ENCODE results near the gene ORC3.

The ORC3 gene

GRCh38 chr6:87663434-87663833, 73.5 kb downstream of the ORC3 start:
- Histone ChIP-seq H3K27me3 (ENCODE audit: control insufficient read depth, insufficient read depth, low read length) (no peaks in the 10 kb centered on the region), H3K9me3 (ENCODE audit: control insufficient read depth, insufficient read depth, low read length) (no peaks in the 10 kb centered on the region), H3K4me3 (ENCODE audit: low read depth, low read length) (no peak overlapping the region), H3K9ac (ENCODE audit: low read depth, low read length) (no peak overlapping the region), H3K4me1 (ENCODE audit: control insufficient read depth, insufficient read depth, low read length) (no peaks in the 10 kb centered on the region), H3K36me3 (ENCODE audit: control insufficient read depth, insufficient read depth, low read length) (no peaks in the 10 kb centered on the region)

- no peaks in the 10 kb centered on the region for H3K9me3 ChIP-seq (ENCODE audit: control insufficient read depth, insufficient read depth, low read length)
- H3K36me3 ChIP-seq (ENCODE audit: control insufficient read depth, insufficient read depth, low read length), result no peaks in the 10 kb centered on the region
- no peak overlapping the region for H3K4me3 ChIP-seq (ENCODE audit: low read depth, low read length)
- no peak overlapping the region for H3K9ac ChIP-seq (ENCODE audit: low read depth, low read length)
- no peaks in the 10 kb centered on the region for H3K4me1 ChIP-seq (ENCODE audit: control insufficient read depth, insufficient read depth, low read length)
- no peaks in the 10 kb centered on the region for H3K27me3 ChIP-seq (ENCODE audit: control insufficient read depth, insufficient read depth, low read length)
Observed at GRCh38 chr6:87664921-87665485, 75.1 kb downstream of the ORC3 start.

GRCh38 chr6:87667032-87667431, 77.1 kb downstream of the ORC3 start:
- H3K4me3 ChIP-seq (ENCODE audit: low read depth, low read length), result no peak overlapping the region
- no peaks in the 10 kb centered on the region for H3K9me3 ChIP-seq (ENCODE audit: control insufficient read depth, insufficient read depth, low read length)
- H3K27me3 ChIP-seq (ENCODE audit: control insufficient read depth, insufficient read depth, low read length), result no peaks in the 10 kb centered on the region
- H3K4me1 ChIP-seq (ENCODE audit: control insufficient read depth, insufficient read depth, low read length), result no peaks in the 10 kb centered on the region
- H3K9ac ChIP-seq (ENCODE audit: low read depth, low read length), result no peak overlapping the region
- H3K36me3 ChIP-seq (ENCODE audit: control insufficient read depth, insufficient read depth, low read length), result no peaks in the 10 kb centered on the region

- H3K9me3 ChIP-seq (ENCODE audit: control insufficient read depth, insufficient read depth, low read length), result no peaks in the 10 kb centered on the region
- no peak overlapping the region for H3K4me3 ChIP-seq (ENCODE audit: low read depth, low read length)
- H3K27me3 ChIP-seq (ENCODE audit: control insufficient read depth, insufficient read depth, low read length), result no peaks in the 10 kb centered on the region
- no peak overlapping the region for H3K9ac ChIP-seq (ENCODE audit: low read depth, low read length)
- H3K4me1 ChIP-seq (ENCODE audit: control insufficient read depth, insufficient read depth, low read length), result no peaks in the 10 kb centered on the region
- no peaks in the 10 kb centered on the region for H3K36me3 ChIP-seq (ENCODE audit: control insufficient read depth, insufficient read depth, low read length)
Observed at GRCh38 chr6:87668013-87668412, 78.1 kb downstream of the ORC3 start.

- Histone ChIP-seq H3K9me3 (ENCODE audit: control insufficient read depth, insufficient read depth, low read length) (no peaks in the 10 kb centered on the region), H3K36me3 (ENCODE audit: control insufficient read depth, insufficient read depth, low read length) (no peaks in the 10 kb centered on the region), H3K4me1 (ENCODE audit: control insufficient read depth, insufficient read depth, low read length) (no peaks in the 10 kb centered on the region), H3K4me3 (ENCODE audit: low read depth, low read length) (no peak overlapping the region), H3K9ac (ENCODE audit: low read depth, low read length) (no peak overlapping the region), H3K27me3 (ENCODE audit: control insufficient read depth, insufficient read depth, low read length) (no peaks in the 10 kb centered on the region)
Observed at GRCh38 chr6:87669051-87669450, 79.1 kb downstream of the ORC3 start.

GRCh38 chr6:87670707-87671106, 80.8 kb downstream of the ORC3 start:
- H3K36me3 ChIP-seq (ENCODE audit: control insufficient read depth, insufficient read depth, low read length), result peaks cover 7% of the 10 kb centered on the region
- H3K9me3 ChIP-seq (ENCODE audit: control insufficient read depth, insufficient read depth, low read length), result no peaks in the 10 kb centered on the region

GRCh38 chr6:87671555-87672029, 81.7 kb downstream of the ORC3 start:
- Histone ChIP-seq H3K9ac (ENCODE audit: low read depth, low read length) (no peak overlapping the region), H3K27me3 (ENCODE audit: control insufficient read depth, insufficient read depth, low read length) (no peaks in the 10 kb centered on the region), H3K4me1 (ENCODE audit: control insufficient read depth, insufficient read depth, low read length) (no peaks in the 10 kb centered on the region), H3K4me3 (ENCODE audit: low read depth, low read length) (no peak overlapping the region), H3K36me3 (ENCODE audit: control insufficient read depth, insufficient read depth, low read length) (peaks cover 8% of the 10 kb centered on the region), H3K9me3 (ENCODE audit: control insufficient read depth, insufficient read depth, low read length) (no peaks in the 10 kb centered on the region)

More at GRCh38 chr6:87670707-87671106, 80.8 kb downstream of the ORC3 start:
- no peaks in the 10 kb centered on the region for H3K27me3 ChIP-seq (ENCODE audit: control insufficient read depth, insufficient read depth, low read length)
- no peak overlapping the region for H3K9ac ChIP-seq (ENCODE audit: low read depth, low read length)
- H3K4me3 ChIP-seq (ENCODE audit: low read depth, low read length), result no peak overlapping the region
- no peaks in the 10 kb centered on the region for H3K4me1 ChIP-seq (ENCODE audit: control insufficient read depth, insufficient read depth, low read length)

GRCh38 chr6:87672641-87673040, 82.7 kb downstream of the ORC3 start:
- no peak overlapping the region for H3K9ac ChIP-seq (ENCODE audit: low read depth, low read length)
- H3K36me3 ChIP-seq (ENCODE audit: control insufficient read depth, insufficient read depth, low read length), result peaks cover 8% of the 10 kb centered on the region
- no peak overlapping the region for H3K4me3 ChIP-seq (ENCODE audit: low read depth, low read length)
- no peaks in the 10 kb centered on the region for H3K27me3 ChIP-seq (ENCODE audit: control insufficient read depth, insufficient read depth, low read length)
- H3K9me3 ChIP-seq (ENCODE audit: control insufficient read depth, insufficient read depth, low read length), result no peaks in the 10 kb centered on the region
- H3K4me1 ChIP-seq (ENCODE audit: control insufficient read depth, insufficient read depth, low read length), result no peaks in the 10 kb centered on the region

GRCh38 chr6:87673237-87673636, 83.3 kb downstream of the ORC3 start:
- Histone ChIP-seq H3K36me3 (ENCODE audit: control insufficient read depth, insufficient read depth, low read length) (peaks cover 8% of the 10 kb centered on the region), H3K4me1 (ENCODE audit: control insufficient read depth, insufficient read depth, low read length) (no peaks in the 10 kb centered on the region), H3K9me3 (ENCODE audit: control insufficient read depth, insufficient read depth, low read length) (no peaks in the 10 kb centered on the region), H3K9ac (ENCODE audit: low read depth, low read length) (no peak overlapping the region), H3K4me3 (ENCODE audit: low read depth, low read length) (no peak overlapping the region), H3K27me3 (ENCODE audit: control insufficient read depth, insufficient read depth, low read length) (no peaks in the 10 kb centered on the region)

GRCh38 chr6:87674290-87674689, 84.4 kb downstream of the ORC3 start:
- Histone ChIP-seq H3K4me3 (ENCODE audit: low read depth, low read length) (no peak overlapping the region), H3K9ac (ENCODE audit: low read depth, low read length) (no peak overlapping the region), H3K4me1 (ENCODE audit: control insufficient read depth, insufficient read depth, low read length) (no peaks in the 10 kb centered on the region), H3K27me3 (ENCODE audit: control insufficient read depth, insufficient read depth, low read length) (no peaks in the 10 kb centered on the region), H3K9me3 (ENCODE audit: control insufficient read depth, insufficient read depth, low read length) (no peaks in the 10 kb centered on the region), H3K36me3 (ENCODE audit: control insufficient read depth, insufficient read depth, low read length) (peaks cover 11% of the 10 kb centered on the region)

GRCh38 chr6:87675004-87675681, 85.2 kb downstream of the ORC3 start:
- H3K4me3 ChIP-seq (ENCODE audit: low read depth, low read length), result no peak overlapping the region
- H3K27me3 ChIP-seq (ENCODE audit: control insufficient read depth, insufficient read depth, low read length), result no peaks in the 10 kb centered on the region
- peaks cover 11% of the 10 kb centered on the region for H3K36me3 ChIP-seq (ENCODE audit: control insufficient read depth, insufficient read depth, low read length)
- H3K4me1 ChIP-seq (ENCODE audit: control insufficient read depth, insufficient read depth, low read length), result no peaks in the 10 kb centered on the region
- H3K9me3 ChIP-seq (ENCODE audit: control insufficient read depth, insufficient read depth, low read length), result no peaks in the 10 kb centered on the region
- no peak overlapping the region for H3K9ac ChIP-seq (ENCODE audit: low read depth, low read length)

- H3K36me3 ChIP-seq (ENCODE audit: control insufficient read depth, insufficient read depth, low read length), result peaks cover 3% of the 10 kb centered on the region
- no peak overlapping the region for H3K9ac ChIP-seq (ENCODE audit: low read depth, low read length)
- no peak overlapping the region for H3K4me3 ChIP-seq (ENCODE audit: low read depth, low read length)
- H3K27me3 ChIP-seq (ENCODE audit: control insufficient read depth, insufficient read depth, low read length), result no peaks in the 10 kb centered on the region
- peaks cover 3% of the 10 kb centered on the region for H3K4me1 ChIP-seq (ENCODE audit: control insufficient read depth, insufficient read depth, low read length)
- no peaks in the 10 kb centered on the region for H3K9me3 ChIP-seq (ENCODE audit: control insufficient read depth, insufficient read depth, low read length)
Observed at GRCh38 chr6:87682310-87682709, 92.4 kb downstream of the ORC3 start.
